ENCODE data around the gene ELK3.

Gene ELK3

GRCh38 chr12:96212456-96213375 lies 18.5 kb downstream of the ELK3 start:
- no peak for DNase-seq (ENCODE audit: low spot score)

GRCh38 chr12:96213869-96214268 lies 19.7 kb downstream of the ELK3 start:
- no peak for DNase-seq (ENCODE audit: low spot score)

GRCh38 chr12:96215919-96216273 lies 21.7 kb downstream of the ELK3 start:
- no peak for DNase-seq (ENCODE audit: low spot score)

GRCh38 chr12:96218989-96219678 lies 25.0 kb downstream of the ELK3 start:
- DNase-seq (ENCODE audit: low spot score): no peak

GRCh38 chr12:96219700-96220206 lies 25.6 kb downstream of the ELK3 start:
- DNase-seq (ENCODE audit: low spot score): peak; percentile 97

GRCh38 chr12:96220902-96221301 lies 26.7 kb downstream of the ELK3 start:
- DNase-seq (ENCODE audit: low spot score): no peak

- no peak for DNase-seq (ENCODE audit: low spot score)
Measured at GRCh38 chr12:96221391-96221790, 27.2 kb downstream of the ELK3 start.

- no peak for DNase-seq (ENCODE audit: low spot score)
Measured at GRCh38 chr12:96223411-96224218, 29.4 kb downstream of the ELK3 start.

- no peak for DNase-seq (ENCODE audit: low spot score)
Measured at GRCh38 chr12:96224219-96224615, 30.0 kb downstream of the ELK3 start.

GRCh38 chr12:96225044-96225855 lies 31.1 kb downstream of the ELK3 start:
- no peak for DNase-seq (ENCODE audit: low spot score)

- DNase-seq (ENCODE audit: low spot score): no peak
Measured at GRCh38 chr12:96225994-96226399, 31.8 kb downstream of the ELK3 start.

GRCh38 chr12:96226401-96226800 lies 32.2 kb downstream of the ELK3 start:
- no peak for DNase-seq (ENCODE audit: low spot score)

GRCh38 chr12:96226801-96227348 lies 32.7 kb downstream of the ELK3 start:
- no peak for DNase-seq (ENCODE audit: low spot score)

GRCh38 chr12:96227365-96228106 lies 33.4 kb downstream of the ELK3 start:
- no peak for DNase-seq (ENCODE audit: low spot score)

GRCh38 chr12:96228566-96229248 lies 34.5 kb downstream of the ELK3 start:
- no peak for DNase-seq (ENCODE audit: low spot score)

GRCh38 chr12:96230646-96231045 lies 36.5 kb downstream of the ELK3 start:
- no peak for DNase-seq (ENCODE audit: low spot score)

GRCh38 chr12:96233168-96233567 lies 39.0 kb downstream of the ELK3 start:
- DNase-seq (ENCODE audit: low spot score): no peak

- DNase-seq (ENCODE audit: low spot score): peak; percentile 98
Measured at GRCh38 chr12:96233939-96234461, 39.8 kb downstream of the ELK3 start.
